ENCODE measurements around the gene NAA20. TPM values are rescaled to one million over a fixed set of nuclear protein-coding genes. Genes with fewer than 3 reads are reported as not detected.

The NAA20 gene
- total and polyA plus RNA-seq, 2 of the 13 experiments (the other 11 are each of a cell fraction or from before 2014, with no cell fraction given), result 81.9 to 82.8 TPM

- WGBS (ENCODE audit: low lambda C conversion rate), result 86% methylated on average over 7 of the region's 7 CpGs
- no peak overlapping the region for H2AFZ ChIP-seq (ENCODE audit: low read length)
- no peak overlapping the region for H3K9ac ChIP-seq (ENCODE audit: insufficient read depth, low read depth, low read length)
- H3K27me3 ChIP-seq (ENCODE audit: control insufficient read depth in 1 of 2, insufficient read depth in 2 of 2, low read length in 2 of 2), result no peaks in the 10 kb centered on the region; a peak in 1 of 5 replicates
- H3K27ac ChIP-seq (ENCODE audit: extremely low read length, insufficient read depth, low read length), result no peak overlapping the region
- no peak overlapping the region for H3K4me2 ChIP-seq (ENCODE audit: low read depth, low read length)
- ChIA-PET POLR2A (interaction anchor here (0.9 kb wide), 1 partner anchor 30 kb away, joined by 4 read pairs; the partner anchor contains the start of genes CFAP61 and CRNKL1), CTCF (ENCODE audit: low intra/inter-chr PET ratio, low total read pairs) (no interaction called here)
- intact Hi-C loops (cut with micrococcal nuclease; ENCODE audit: unreplicated experiment) (no loop called here), in situ Hi-C loops (cut with HindIII; ENCODE audit: extremely low pct_ligation_motif_present, low pct_unique_long_range_greater_than_20kb) (no loop called here)
- no peak overlapping the region for H3K4me3 ChIP-seq (replicated peaks in 1 of 3; ENCODE audit: insufficient read depth in 1 of 3, low read depth in 2 of 3, low read length in 3 of 3)
- H3K36me3 ChIP-seq (replicated peaks in 1 of 2; ENCODE audit: control insufficient read depth in 1 of 2, insufficient read depth in 2 of 2, low read length in 2 of 2), result peaks cover 7 to 59% of the 10 kb centered on the region in 2 experiments
- no peak for DNase-seq (ENCODE audit: low spot score)
- peaks cover 5% of the 10 kb centered on the region for H4K20me1 ChIP-seq (ENCODE audit: insufficient read depth, low read length)
- H3K79me2 ChIP-seq (ENCODE audit: insufficient read depth, low read length), result peaks cover 93% of the 10 kb centered on the region
- BruUV-seq (replicated peaks), result no TSS peak
- H3K4me1 ChIP-seq (ENCODE audit: insufficient read depth, low read length), result peaks cover 40% of the 10 kb centered on the region
- no peak for ATAC-seq
- no peaks in the 10 kb centered on the region for H3K9me3 ChIP-seq (ENCODE audit: low read length)
- no peak for FAIRE-seq
- TF ChIP-seq ZMYM2 (CRISPR knock-in tag; IDR thresholded peaks at IDR 0.05) (no peak), ZSCAN9 (CRISPR knock-in tag; IDR thresholded peaks at IDR 0.05; ENCODE audit: borderline replicate concordance) (no peak), ZNF281 (CRISPR knock-in tag; IDR thresholded peaks at IDR 0.05; ENCODE audit: borderline replicate concordance) (no peak), IKZF1 (IDR thresholded peaks at IDR 0.05) (no peak), ZNF503 (CRISPR knock-in tag; IDR thresholded peaks at IDR 0.05) (no peak), HCFC1 (IDR thresholded peaks at IDR 0.05; ENCODE audit: low read depth, low read length) (no peak), KDM4B (CRISPR knock-in tag; IDR thresholded peaks at IDR 0.05) (no peak), SRY (CRISPR knock-in tag; IDR thresholded peaks at IDR 0.05) (no peak), GPBP1L1 (CRISPR knock-in tag; IDR thresholded peaks at IDR 0.05) (no peak), ZFP82 (CRISPR knock-in tag; IDR thresholded peaks at IDR 0.05; ENCODE audit: borderline replicate concordance) (no peak), ARNT (IDR thresholded peaks at IDR 0.05) (no peak), MATR3 (CRISPR knock-in tag; IDR thresholded peaks at IDR 0.05) (no peak), KDM6A (CRISPR knock-in tag; IDR thresholded peaks at IDR 0.05; ENCODE audit: low read depth) (no peak)
- TF ChIP-seq, protein P1, sequence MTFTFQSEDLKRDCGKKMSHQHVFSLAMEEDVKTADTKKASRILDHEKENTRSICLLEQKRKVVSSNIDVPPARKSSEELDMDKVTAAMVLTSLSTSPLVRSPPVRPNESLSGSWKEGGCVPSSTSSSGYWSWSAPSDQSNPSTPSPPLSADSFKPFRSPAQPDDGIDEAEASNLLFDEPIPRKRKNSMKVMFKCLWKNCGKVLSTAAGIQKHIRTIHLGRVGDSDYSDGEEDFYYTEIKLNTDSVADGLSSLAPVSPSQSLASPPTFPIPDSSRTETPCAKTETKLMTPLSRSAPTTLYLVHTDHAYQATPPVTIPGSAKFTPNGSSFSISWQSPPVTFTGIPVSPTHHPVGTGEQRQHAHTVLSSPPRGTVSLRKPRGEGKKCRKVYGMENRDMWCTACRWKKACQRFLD (CRISPR knock-in tag; IDR thresholded peaks at IDR 0.05; ENCODE audit: borderline replicate concordance), result no peak
- TF ChIP-seq, protein P2, sequence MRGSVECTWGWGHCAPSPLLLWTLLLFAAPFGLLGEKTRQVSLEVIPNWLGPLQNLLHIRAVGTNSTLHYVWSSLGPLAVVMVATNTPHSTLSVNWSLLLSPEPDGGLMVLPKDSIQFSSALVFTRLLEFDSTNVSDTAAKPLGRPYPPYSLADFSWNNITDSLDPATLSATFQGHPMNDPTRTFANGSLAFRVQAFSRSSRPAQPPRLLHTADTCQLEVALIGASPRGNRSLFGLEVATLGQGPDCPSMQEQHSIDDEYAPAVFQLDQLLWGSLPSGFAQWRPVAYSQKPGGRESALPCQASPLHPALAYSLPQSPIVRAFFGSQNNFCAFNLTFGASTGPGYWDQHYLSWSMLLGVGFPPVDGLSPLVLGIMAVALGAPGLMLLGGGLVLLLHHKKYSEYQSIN (CRISPR knock-in tag; IDR thresholded peaks at IDR 0.05; ENCODE audit: borderline replicate concordance), result no peak
These were observed 4.7 kb downstream of the NAA20 start for GRCh38 chr20:20021835-20022234.
